ENCODE measurements around the gene P4HA2.

P4HA2 gene

DNA sequence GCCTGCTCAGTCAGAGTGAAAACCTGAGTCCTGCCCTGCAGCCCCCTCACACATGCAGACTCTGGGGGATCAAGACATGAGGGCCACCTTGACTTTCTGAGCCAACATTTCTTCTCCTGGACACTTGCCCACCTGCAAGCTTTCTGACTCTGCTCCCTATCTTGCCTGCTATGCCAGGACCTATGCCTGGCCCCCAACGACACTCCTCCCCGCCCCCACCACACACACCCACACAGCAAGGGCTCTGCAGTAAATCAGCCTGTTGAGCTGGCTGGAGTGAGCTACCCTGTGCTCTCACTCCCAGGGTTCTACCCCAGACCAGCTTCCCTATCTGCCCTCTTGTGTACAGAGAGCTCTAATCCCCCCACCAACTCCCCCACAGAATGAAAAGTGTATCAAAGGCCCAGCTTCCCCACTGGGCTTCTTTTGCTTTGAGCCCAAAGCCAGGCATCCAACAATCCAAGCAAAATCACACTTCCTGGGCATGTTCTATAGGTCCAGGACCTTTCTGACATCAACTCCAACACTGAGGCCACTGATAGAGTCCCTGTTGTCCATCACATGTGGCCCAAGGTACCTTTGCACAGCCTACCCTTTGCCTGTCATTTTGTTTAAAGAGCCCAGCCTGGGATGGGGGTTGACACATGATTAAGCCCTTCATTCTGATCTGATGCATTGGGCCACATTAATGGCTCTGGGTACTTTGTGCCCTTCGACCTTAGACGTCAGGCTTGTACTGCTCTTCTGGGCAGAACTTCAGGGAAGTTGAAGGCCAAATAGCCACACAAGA lies 37.1 kb upstream of the P4HA2 start:
- DNase-seq: no peak

DNA sequence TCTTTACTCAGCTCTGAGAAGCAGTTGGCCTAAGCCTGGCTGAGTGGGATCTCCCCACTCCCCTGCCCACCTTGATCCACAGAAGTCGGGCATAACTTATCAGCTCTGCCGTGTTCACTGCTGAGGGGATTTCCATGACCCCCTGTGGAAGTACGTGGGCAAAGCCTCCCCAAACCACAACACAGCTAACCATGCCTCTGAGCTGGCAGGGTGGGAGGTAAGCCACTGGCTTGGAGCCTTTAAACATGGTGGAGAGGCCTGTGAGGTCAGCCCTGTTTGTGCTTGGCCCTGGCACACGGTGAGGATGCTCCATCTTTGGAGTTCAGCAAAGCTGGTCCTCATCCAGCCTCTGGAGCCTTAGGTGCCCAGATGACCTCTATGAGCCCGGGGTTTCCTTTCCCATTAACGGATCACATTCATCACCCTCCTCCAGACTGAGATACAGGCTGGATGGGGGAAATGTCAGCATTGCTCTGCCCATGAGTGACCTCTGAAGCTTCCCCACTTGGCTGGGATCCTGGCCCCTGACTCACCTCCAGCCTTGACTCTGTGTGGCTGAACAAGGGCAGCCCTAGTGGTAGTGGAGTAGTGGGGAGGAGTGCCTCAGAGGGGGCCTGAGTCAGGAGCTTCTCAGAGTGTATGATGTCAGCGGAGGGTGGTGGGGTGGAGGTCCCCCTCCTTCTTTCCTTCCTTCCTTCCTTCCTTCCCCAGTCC lies 36.1 kb upstream of the P4HA2 start:
- DNase-seq: no peak

DNA sequence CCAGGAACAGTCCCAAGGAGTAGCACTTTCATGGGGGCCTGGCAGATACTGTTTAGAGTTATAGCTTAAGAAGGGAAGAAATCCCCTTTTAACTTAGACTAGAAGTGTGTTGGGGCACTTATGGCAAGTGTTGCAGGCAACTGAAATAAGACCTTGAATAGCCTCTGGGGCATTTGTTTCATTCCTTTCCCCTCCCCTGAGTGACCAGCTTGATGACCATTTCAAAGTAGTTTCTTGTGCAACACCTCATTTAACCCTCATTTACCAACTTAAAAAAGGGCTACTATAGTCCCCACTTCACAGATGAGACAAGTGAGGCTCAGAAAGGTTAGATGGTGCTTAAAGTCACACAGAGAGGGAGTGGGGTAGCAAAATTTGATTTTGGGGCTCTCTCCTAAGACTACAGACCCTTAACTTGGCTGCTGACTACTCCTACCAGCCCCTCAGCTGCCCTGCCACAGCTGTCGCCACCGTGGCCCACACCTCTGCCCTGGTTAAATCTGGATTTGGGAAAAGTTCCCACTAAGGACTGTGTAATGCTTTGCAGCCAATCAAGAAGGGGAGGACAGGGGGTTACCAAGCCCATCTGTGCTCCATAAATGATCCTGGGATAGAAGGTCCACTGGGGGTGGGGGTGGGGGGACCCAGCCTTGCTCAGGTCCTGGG lies 35.4 kb upstream of the P4HA2 start:
- no peak for DNase-seq

DNA sequence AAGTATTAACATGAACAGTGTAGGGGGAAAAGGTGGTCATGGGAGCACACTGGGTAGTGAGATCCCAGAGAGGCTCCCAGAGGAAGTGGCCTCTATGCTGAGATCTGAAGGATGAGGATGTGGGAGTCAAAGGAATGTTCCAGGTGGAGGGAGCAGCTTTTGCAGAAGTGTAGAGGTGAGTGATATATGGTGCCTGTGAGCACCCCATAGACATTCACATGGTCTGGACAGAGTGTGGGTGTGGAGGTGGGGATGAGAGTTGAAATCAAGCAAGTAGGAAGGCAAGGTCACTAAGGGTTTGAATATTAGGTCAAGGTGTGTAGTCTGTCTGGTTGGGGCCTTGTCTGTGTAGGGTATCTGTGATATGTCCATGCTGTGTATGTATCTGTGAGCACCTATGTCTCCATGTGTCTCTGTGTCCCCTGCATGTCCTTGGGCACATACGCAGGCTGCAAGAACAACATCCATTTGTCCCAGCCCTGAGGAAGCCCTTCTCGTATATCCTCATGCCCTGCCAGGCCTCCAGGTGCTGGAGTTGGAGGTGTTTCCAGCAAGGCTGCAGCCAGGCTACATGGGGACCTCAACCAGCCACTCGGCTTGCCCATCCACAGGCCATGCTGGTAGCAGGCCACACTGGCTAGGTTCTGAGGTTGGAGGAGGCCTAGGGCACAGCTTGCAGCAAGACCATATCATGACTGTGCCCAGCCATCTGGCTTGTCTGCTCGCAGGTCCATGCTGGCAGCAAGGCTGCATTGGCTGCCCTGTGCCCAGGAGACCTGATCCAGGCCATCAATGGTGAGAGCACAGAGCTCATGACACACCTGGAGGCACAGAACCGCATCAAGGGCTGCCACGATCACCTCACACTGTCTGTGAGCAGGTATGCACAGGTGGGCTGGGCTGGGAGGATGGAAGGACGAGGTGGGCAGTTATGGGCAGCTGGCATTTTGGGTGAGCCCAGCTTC lies 34.5 kb upstream of the P4HA2 start:
- no peak for DNase-seq

DNA sequence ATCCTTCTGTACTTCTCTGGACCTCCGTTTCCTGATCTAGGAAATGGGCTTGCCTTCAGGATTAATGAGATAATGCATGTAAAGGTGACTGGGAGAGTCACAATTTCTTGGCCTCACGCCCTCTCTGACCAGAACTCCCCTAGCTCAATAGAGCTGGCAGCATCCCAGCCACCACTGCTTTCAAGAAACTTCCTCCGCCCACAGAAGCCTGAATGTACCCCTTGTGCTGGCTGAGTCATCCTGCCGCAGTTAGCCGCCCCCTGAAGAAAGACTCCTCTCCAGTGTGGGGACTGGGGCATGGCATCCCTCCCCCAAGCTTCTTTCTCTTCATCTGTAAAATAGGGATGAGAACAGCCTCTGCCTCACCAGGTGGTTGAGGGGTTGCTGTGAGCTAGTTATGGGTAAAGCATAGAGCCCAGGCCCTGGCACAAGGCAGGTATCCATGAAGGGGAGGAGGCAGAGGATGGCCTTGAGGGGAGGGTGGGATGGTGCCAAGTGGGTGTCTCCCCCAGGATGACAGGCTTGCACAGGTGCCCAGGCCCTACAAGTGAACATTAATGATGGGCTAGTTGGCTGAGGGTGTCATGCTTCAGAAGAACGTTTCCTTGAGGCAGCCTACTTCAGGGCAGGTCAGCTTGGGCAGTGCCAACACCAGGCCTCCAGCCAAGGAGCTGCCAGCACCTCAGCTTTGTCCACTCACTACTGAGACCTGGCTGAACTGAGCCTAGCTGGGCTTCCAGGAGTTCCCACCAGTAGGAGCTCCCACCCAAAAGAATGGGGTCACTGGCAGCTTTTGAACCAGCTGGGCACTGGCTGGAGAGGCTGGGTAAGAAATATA lies 33.3 kb upstream of the P4HA2 start:
- no peak for DNase-seq

DNA sequence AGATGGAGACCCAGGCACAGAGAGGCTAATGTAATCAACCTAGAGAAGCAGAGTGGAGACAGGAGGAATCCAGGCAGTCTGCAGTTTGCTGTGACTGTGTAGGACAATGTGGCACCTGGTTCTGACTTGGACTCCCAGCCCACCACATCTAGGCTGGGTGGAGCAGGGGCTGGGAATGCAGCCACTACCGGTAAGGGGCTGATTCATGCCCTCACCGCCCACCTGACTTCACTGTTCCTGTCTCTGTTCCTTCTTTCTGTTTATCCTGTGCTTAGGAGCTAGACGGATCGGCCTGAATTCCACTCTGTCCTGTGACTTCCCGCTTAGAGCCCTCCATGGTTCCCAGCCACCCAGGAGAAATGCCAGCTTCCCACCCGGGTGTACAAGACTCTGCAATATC lies 32.4 kb upstream of the P4HA2 start:
- no peak for DNase-seq

DNA sequence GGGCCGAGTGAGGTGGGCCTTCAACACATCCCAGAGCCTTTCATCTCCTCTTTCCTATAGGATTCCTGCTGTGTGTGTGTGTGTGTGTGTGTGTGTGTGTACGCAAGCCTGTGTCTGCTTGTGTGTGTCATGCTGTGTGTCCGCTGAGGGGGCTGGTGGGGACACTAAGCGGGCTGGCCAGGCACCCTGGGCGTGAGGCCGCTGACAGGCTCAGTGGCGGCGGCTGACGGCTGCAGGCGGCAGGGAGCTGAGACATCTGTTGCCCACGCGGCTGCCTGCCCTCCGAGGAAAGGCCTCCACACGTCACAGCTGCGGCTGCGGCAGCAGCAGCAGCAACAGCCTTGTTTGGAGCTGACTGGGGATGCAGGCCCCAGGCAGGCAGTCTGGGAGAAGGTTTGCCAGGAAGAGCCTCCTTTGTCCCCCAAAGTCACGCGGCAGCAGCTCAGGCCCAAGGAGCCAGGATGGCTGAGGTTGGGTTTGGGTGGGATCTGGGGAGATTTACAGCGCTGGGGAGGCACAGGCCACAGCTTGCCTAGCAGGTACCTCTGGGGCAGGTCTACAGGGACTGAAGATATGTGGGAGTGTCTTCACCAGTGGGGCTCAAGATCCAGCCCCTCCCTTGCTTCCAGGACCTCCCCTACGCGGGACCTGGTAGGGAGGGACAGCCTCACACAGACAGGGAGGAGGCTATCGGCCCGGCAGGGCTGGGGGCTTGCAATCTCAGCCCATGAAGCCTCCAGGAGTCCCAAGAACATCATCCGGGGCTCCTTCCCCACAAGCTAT lies 31.6 kb upstream of the P4HA2 start:
- DNase-seq: no peak

DNA sequence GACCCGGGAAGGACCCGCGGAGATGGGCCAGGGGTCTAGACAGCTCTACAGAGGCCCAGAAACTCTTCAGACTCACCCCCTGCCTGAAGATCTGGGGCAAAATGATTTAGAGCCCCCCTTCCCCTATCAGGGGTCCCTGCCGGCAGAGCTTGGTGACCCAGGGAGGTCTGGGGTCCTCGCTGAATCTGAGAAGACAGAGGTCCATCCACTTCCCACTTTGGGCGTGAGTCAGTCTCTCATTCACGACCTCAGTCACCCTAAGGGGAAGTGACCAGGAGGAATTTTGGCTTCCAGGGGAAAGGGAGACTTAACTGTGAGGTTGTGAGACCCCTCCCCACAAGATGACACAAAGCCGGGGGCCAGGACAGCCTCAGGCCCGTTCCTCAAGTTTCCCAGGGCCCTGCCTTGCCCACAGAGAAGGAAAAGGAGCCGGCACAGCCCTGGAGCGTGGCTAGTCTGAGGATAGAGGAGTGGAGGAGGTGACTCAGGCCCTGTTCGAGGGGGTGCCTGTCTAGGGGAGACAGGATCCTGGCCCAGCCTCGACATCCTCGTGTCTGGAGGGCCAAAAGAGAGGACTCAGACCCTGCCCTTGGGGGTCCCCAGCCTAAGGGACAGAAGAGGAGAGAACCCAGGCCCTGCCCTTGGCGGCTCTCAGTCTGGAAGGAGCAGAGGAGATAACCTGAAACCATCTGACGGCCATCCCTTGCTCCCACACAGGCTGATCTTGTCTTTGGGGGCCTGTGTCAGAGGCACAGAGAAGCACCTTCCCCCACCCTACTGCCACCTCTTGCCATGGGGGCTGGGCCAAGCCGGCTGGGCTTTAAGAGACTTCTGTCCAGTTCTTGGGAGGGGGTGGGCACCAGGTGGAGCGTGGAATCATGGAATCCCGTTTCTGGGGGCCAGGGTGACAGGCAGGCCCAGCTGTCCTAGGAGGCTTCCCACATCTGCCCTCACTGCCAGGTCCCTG lies 30.7 kb upstream of the P4HA2 start:
- no peak for DNase-seq

DNA sequence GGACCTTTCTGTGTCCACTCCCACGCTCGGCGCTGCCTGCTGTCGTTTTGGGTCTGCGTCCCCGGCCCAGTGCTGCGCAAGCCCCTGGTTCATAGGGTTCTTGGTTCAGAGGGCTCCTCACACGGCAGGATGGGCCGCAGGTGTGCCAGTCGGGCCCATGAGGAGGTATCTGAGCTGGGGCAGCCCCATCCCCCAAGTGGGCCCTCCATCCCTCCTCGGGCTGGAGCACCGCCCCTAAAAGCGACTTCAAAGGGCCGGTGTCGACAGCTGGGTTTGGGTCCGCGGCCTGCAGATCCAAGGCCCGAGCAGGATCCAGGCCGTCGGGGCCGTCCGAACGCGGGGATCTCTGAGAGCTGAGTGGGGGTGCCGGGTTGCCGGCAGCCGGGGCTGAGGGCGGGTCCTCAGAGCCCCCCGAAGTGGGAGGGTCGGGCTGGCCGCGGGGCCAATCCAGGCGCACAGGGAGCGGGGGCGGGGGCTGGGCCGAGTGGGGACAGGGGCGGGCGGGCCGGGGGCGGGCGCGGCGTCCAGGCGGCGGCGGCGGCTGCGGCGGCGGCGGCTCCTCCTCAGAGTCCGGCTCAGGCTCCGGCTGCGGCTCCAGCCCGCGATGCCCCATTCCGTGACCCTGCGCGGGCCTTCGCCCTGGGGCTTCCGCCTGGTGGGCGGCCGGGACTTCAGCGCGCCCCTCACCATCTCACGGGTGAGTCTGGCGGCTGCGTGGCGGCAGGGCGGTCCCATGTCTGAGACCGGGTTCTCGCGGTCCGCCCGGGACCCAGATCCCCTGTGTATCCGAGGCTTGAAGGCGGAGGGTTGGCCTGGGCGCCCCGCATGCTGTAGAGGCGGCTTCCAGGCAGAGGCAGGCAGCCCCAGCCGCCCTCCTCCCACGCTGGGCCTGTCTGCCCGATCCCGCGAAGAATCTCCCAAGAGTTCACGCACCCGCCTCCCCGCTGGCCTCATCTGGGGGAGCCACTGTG lies 29.8 kb upstream of the P4HA2 start, which contains the start of gene PDLIM4:
Gene PDLIM4, plus strand, starts transcription at position 566 of the 971 bp plus-strand sequence. Its CDS starts 39 bp downstream, at position 605.
- DNase-seq: no peak

DNA sequence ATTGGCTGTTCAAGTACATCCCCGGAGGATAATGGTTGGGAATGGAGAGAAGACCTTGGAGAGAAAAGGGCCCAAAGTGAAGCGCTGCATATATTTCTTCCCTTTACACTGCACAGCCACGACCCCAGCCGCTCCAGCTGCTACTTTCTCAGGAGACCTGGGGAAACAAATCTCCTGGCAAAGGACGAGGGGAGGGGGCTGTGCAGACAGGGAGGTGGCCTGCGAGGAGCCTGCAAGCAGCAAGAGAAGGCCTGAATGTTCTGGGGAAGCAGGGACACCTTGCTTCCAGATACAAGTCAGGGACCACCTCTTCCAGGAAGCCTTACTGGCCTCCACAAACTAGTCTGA lies 29.1 kb upstream of the P4HA2 start:
- DNase-seq: no peak

DNA sequence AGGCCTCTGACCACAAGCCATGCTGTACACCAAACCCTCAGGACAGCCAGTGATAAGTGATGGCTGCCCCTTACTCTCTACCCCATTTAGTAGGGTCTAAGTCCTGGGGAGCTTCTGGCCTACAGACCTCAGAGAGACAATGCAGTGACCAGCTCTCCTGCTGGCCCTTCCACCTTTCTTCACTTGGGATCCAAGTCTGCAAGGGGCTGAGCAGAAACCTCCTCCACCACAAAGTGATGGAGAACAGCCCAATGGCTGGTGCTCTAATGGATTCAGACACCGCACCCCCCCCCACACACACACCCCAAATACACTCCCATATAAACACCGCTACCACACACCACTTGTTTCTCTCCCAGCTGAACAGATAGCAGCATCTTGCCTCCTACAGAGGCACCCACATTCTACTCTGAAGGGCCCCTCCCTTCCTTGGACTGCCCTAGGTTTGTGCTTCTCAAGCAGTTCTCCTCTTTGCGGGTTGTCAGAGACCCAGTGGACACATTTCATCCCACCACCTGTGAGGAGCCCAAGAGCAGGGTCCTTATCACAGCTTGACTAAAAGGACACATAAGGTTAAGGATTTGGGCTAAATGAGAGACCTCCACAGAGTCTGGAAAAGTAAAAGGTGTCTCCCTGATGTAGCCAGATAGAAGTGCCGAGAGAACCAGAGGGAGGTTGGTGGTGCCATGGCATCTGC lies 28.6 kb upstream of the P4HA2 start:
- DNase-seq: no peak

DNA sequence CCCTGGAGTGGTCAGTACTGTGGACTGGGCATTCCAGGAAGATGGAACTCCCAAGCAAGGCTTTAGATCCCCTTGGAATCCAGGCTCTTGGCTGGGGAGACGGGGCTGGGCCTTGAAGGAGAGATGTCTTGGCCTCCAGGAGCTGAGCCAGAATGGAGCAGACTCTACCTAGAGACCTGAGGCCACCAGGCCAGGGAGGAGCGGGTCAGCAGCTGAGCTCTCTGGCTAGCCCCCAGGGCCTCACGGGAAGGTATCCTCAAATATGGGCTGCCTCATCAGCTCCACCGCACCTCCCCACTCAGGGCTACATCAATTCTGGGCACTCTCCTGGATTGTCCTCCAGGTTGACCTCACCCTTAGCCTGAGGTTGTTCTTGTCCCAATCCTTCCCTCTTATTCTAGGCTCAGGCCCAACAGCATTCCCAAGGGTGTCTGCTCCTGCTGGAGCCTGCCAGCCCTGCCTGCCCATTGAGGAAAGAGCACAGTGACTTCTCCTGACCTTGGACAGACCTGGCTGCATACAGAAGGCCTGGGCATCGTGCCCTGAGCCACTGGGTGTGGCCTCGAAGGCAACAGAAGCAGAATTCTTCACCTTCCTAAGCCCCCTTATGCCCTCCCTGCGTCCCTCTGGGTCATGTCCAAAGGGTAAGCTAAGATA lies 26.8 kb upstream of the P4HA2 start:
- DNase-seq: no peak

DNA sequence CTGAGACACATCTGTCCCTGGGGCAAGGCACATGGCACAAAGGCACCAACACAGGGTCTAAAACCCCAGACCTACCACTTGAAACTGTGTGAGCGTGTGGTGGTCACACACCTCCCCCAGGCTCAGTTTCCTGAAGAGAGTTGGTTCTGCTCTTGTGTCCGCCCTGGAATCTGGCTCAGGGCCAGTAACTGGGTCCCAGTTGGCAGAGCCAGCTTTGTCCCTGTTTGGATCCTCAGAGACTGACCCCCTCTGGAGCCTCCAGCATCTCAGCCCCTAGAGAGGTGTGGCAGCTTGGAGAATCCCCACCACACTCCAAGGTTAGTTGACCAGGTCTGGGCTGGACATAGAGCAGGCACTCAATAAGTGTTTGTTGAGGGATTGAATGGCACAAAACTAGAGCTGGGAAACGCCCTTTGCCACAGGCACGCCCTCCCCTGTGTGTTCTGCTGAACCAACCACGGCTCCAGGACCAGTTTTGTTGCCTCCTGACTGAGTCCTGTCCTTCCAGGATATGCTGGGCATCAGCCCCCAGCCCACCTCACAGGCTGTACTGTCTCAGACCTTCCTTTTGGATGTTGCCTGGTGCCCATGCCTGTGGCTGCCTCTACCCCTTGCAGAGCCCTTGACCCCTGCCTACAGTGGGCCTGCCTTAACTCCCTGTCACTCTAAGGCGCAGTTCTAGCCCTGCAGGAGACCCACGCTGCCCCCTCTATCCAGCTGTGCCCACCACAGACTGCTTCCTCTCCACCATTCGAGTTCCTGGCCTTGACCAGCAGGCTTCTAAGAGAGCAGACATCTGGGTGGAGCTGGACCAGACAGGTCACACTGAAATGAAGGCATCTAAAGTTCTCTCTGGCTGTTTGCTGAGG lies 26.0 kb upstream of the P4HA2 start:
- DNase-seq: no peak

DNA sequence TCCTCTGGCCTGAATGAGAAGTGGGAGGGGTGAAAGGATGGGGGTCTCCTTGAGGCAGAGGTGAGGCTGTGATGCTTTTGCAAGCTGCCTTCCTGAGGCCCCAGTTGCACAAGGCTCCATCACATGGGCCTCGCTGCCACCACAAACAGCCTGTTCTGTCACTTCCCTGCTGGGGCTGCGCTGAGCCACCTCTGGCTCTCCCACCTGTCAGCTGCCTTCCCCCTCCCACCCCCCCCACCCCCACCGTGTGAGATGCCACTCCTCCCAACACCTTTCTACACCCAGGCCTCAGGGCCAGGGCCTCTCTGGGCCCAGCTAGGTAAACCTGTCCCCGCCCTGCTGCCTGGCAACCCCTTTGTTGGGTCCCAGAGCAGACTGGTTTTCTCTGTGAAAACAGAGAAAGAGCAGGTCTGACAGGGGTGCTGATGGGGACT lies 25.4 kb upstream of the P4HA2 start:
- DNase-seq: no peak

DNA sequence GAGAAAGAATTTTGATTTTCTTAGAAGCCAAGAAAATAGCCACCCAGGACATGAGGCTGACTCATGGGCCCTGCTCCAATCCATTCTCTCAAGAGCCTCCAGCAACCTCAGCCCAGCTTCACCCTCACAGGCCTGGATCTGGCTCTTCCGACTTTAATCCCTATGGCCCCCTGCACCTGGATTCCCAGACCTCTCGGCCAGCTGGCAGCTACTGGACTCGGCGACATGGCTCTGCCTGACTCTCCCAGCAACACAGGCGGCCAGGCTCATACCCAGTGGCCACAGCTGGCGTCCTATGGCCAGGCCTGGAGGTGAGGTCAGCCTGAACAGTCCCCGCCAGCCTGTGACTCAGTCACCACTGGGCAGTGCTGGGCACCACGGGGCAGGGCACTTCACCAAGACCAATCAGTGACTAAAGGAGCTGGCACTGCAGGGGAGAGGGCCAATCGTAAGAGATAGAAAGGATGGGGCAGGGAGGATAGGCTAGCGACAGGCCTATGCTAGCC lies 23.6 kb upstream of the P4HA2 start:
- no peak for DNase-seq

DNA sequence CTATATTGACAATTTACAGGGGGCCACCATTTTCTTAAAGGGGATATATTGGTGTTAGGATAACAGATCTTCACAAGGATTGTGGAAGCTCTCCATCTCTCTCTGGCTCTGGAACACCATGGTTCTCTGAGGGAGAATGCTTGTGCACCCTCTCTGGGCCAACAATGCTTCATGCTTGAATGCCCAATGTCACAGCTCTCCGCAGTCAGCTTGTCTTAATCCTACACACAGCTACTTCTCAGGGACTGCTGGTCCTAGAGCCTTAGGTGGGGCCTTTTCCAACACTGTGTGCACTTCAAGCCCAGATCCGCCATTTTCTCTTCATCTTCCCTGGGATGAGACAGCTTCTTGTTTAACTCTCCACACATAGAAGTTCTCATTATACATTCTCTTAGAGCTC lies 22.9 kb upstream of the P4HA2 start:
- no peak for DNase-seq
